Suprapubic skin (tissue), 4 donors: ENCODE results near the gene SPACA4.

ENCODE experiments used
- CTCF ChIP-seq, 2 donors: fragments of 200-600 bp in 1 of 2; fragments of 450-650 bp in 1 of 2; sonication (generic) in 1 of 2; IDR thresholded peaks; one replicate each; pipeline ENCODE4 v1.5.1; 2016 to 2019; ENCODE audit warnings: antibody characterized with exemption in 2 of 2, mild to moderate bottlenecking in 1 of 2, moderate library complexity in 1 of 2
- EP300 ChIP-seq: sonication (generic); formaldehyde crosslinking; IDR thresholded peaks from one replicate; pipeline ENCODE4 v1.6.1; 2017; ENCODE audit warnings: antibody characterized with exemption
- POLR2AphosphoS5 ChIP-seq, 3 donors: sonication (generic); formaldehyde crosslinking; IDR thresholded peaks; one replicate each; pipeline ENCODE4 v1.6.1; 2017; ENCODE audit warnings: antibody characterized with exemption in 3 of 3

GRCh38 chr19:48656840-48657474 is 50.4 kb downstream of the SPACA4 start:
- TF ChIP-seq CTCF (IDR thresholded peaks at IDR 0.05) (no peak), POLR2AphosphoS5 (IDR thresholded peaks at IDR 0.05) (no peak), EP300 (no peak)
